DOHH2 (cell line): ENCODE measurements around the gene SIGLEC9.

Source experiments
- EZH2phosphoT487 ChIP-seq: fragments of 200-600 bp; sonication (generic); IDR thresholded peaks from 2 replicates; pipeline ENCODE4 v1.6.1; 2017; ENCODE audit warnings: borderline replicate concordance, mild to moderate bottlenecking, antibody characterized with exemption, low read length, moderate library complexity, mixed read lengths
- TF ChIP-seq, protein P1 (sequence below): fragments of 200-600 bp; sonication (generic); IDR thresholded peaks from one replicate; pipeline ENCODE4 v1.5.1; 2014; ENCODE audit warnings: antibody characterized with exemption, mild to moderate bottlenecking, low read depth, low read length; ENCODE audit not compliant: poor library complexity, severe bottlenecking

DNA sequence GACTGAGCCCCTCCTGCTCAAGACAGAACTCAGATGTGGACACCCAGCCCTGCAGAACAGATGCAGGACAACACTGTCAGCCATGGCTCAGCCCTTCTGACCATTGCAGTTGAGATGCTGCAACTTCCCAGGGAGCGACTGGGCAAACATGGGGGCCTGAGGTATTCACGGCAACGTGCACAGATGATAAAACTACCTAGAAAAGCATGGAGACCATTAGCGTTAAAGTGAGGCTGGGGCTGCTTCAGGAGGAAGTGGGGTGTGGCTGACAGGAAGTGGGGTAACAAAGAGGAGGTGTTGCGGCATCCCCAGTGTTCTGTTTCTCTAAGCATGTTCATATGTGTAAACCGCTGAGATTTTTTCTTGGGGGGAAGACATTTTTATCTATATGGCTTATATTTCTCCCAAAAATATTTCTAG is 1.3 kb upstream of the SIGLEC9 start:
- TF ChIP-seq, protein P1, sequence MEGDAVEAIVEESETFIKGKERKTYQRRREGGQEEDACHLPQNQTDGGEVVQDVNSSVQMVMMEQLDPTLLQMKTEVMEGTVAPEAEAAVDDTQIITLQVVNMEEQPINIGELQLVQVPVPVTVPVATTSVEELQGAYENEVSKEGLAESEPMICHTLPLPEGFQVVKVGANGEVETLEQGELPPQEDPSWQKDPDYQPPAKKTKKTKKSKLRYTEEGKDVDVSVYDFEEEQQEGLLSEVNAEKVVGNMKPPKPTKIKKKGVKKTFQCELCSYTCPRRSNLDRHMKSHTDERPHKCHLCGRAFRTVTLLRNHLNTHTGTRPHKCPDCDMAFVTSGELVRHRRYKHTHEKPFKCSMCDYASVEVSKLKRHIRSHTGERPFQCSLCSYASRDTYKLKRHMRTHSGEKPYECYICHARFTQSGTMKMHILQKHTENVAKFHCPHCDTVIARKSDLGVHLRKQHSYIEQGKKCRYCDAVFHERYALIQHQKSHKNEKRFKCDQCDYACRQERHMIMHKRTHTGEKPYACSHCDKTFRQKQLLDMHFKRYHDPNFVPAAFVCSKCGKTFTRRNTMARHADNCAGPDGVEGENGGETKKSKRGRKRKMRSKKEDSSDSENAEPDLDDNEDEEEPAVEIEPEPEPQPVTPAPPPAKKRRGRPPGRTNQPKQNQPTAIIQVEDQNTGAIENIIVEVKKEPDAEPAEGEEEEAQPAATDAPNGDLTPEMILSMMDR = no peak
- no peak for TF ChIP-seq EZH2phosphoT487
